ENCODE results near the gene HDAC5.
A peak's percentile ranks its signal among the peaks of the same experiment; 100 is the strongest.

The HDAC5 gene

DNA sequence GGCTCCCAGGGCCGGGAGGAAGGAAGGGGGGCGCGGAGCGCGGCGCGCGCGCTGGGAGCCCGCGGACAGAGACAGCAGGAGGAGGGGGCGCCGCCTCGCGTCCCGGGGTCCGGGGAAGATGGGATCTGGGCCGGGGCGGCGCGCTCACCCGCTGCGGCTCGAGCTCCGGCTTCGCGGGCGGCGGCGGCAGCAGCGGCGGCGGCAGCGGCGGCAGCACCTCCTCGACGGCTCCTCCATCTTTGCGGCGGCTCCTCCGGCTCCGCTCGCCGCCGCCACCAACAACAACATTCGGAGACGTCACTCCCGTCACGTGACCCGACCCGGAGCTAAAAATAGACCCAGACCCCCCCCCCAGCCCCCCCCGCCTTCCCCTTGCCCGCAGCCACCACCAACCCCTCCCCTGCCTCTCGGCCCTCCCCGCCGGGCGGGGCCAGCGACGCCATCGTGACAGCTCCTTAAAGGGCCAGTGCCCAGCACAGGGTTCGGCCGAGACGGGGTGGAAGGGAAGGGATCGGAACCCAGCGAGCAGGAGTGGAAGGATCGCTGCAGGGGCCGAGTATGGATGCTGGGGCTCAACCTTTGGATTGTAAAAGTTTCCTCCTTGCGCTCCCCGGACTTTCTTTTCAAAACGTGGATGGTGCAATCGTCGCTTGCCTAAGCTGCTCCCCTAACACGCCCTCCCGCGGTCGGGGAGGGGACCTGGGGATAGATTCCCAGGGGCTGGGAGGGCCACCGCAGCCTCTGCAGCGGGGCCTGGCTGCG, at the start of gene HDAC5:
TSS of gene HDAC5 (minus strand) at position 286 of the 762 bp plus-strand sequence. CDS start 6,126 bp downstream, outside the sequence.
- Histone ChIP-seq H3K9me3 (ENCODE audit: severe bottlenecking) (no peaks in the 10 kb centered on the region), H3K27ac (ENCODE audit: poor library complexity, severe bottlenecking) (peak within 1 kb of the TSS; percentile 35), H3K36me3 (ENCODE audit: low read depth) (no peaks in the 10 kb centered on the region), H3K4me1 (ENCODE audit: insufficient read depth, poor library complexity, severe bottlenecking) (no peaks in the 10 kb centered on the region), H3K27me3 (ENCODE audit: insufficient read depth, poor library complexity, severe bottlenecking) (no peaks in the 10 kb centered on the region), H3K4me3 (ENCODE audit: severe bottlenecking) (peak within 1 kb of the TSS; percentile 95)
- TF ChIP-seq, protein P1, sequence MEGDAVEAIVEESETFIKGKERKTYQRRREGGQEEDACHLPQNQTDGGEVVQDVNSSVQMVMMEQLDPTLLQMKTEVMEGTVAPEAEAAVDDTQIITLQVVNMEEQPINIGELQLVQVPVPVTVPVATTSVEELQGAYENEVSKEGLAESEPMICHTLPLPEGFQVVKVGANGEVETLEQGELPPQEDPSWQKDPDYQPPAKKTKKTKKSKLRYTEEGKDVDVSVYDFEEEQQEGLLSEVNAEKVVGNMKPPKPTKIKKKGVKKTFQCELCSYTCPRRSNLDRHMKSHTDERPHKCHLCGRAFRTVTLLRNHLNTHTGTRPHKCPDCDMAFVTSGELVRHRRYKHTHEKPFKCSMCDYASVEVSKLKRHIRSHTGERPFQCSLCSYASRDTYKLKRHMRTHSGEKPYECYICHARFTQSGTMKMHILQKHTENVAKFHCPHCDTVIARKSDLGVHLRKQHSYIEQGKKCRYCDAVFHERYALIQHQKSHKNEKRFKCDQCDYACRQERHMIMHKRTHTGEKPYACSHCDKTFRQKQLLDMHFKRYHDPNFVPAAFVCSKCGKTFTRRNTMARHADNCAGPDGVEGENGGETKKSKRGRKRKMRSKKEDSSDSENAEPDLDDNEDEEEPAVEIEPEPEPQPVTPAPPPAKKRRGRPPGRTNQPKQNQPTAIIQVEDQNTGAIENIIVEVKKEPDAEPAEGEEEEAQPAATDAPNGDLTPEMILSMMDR (IDR thresholded peaks at IDR 0.05; ENCODE audit: poor library complexity, severe bottlenecking) = peak; percentile 66
- DNase-seq (ENCODE audit: low spot score) = peak; percentile 95
- peak; percentile 91 for ATAC-seq (ENCODE audit: low read depth)

DNA sequence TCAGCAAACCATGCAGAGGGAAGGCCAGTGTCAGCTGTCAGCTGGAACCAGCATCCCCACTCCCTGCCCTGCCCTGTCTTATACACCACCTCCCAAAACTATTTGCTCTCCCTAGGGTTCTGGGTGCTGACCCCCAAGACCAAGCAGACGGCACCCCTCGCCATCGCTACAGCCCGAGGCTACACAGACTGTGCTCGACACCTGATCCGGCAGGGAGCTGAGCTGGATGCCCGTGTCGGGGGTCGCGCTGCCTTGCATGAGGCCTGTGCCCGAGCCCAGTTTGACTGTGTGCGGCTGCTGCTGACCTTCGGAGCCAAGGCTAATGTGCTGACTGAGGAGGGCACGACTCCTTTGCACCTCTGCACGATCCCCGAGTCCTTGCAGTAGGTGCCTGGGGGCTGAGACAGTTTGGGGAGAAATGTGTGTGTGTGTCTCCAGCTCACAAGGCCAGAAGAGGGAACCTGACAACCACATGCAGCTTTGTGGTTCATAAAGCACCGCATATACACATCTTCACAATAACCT, 48.6 kb upstream of the HDAC5 start:
- no peak overlapping the region for H3K27ac ChIP-seq (ENCODE audit: poor library complexity, severe bottlenecking)
- no peaks in the 10 kb centered on the region for H3K4me1 ChIP-seq (ENCODE audit: insufficient read depth, poor library complexity, severe bottlenecking)
- no peaks in the 10 kb centered on the region for H3K9me3 ChIP-seq (ENCODE audit: severe bottlenecking)
- DNase-seq (ENCODE audit: low spot score) (no peak), ATAC-seq (ENCODE audit: low read depth) (no peak)
- H3K27me3 ChIP-seq (ENCODE audit: insufficient read depth, poor library complexity, severe bottlenecking) = no peaks in the 10 kb centered on the region
- no peak overlapping the region for H3K4me3 ChIP-seq (ENCODE audit: severe bottlenecking)
- no peaks in the 10 kb centered on the region for H3K36me3 ChIP-seq (ENCODE audit: low read depth)
- TF ChIP-seq, protein P1 (IDR thresholded peaks at IDR 0.05; ENCODE audit: poor library complexity, severe bottlenecking) = no peak

DNA sequence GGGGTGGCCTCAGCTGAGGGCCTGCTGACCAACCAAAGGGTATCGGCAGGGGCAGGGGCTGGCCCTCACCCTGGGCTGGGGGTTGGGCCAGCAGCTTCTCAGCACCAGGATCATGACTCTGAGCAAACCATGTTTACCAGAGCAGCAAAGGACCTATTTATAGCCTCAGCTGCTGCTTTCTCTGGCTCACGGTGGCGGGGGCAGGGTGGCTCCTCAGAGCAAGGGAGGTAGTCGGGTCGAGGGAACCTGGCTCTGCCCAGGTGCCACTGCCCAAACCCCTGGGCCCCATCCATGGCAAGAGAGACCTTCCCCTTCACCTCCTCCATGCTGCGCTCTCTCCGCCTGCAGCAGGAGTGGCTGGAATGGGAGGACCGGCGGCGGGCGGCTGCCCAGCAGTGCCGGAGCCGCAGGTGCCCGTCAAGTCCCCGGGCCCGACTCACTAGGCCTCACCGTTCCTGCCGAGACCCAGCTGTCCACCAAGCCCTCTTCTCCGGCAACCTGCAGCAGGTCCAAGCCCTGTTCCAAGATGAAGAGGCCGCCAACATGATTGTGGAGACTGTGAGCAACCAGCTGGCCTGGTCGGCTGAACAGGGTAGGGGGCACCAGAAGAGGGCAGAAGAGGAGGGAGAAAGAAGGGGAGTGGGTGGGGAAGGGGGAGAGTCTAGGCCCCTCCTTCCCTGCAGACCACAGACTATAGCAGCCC, 47.2 kb upstream of the HDAC5 start, which contains the start of gene ASB16:
TSS of gene ASB16 (plus strand) at position 206 of the 703 bp plus-strand sequence. CDS start at position 292, 86 bp downstream.
- Histone ChIP-seq H3K4me1 (ENCODE audit: insufficient read depth, poor library complexity, severe bottlenecking) (no peaks in the 10 kb centered on the region), H3K36me3 (ENCODE audit: low read depth) (no peaks in the 10 kb centered on the region), H3K27me3 (ENCODE audit: insufficient read depth, poor library complexity, severe bottlenecking) (no peaks in the 10 kb centered on the region), H3K9me3 (ENCODE audit: severe bottlenecking) (no peaks in the 10 kb centered on the region), H3K4me3 (ENCODE audit: severe bottlenecking) (no peak within 1 kb of the TSS), H3K27ac (ENCODE audit: poor library complexity, severe bottlenecking) (no peak within 1 kb of the TSS)
- DNase-seq (ENCODE audit: low spot score) = no peak
- no peak for ATAC-seq (ENCODE audit: low read depth)
- TF ChIP-seq, protein P1 (IDR thresholded peaks at IDR 0.05; ENCODE audit: poor library complexity, severe bottlenecking) = no peak

DNA sequence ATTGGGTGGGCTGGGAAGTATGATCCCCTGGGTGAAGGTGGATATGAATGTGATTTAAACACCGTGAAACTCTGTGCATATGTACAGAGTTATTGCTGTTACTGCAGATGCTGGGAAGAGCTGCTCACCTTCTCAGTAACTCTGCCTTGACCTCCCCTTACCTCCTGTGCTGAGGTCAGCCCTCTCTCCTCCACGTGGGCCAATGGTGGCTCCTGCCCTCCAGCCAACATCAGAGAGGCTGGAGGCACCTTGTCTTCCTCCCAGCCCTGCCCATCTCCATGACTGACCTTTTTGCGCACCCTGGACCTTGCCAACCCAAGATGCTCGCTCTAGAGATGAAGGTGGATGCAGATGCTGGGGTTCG, 46.7 kb upstream of the HDAC5 start:
- no peak for ATAC-seq (ENCODE audit: low read depth)
- no peaks in the 10 kb centered on the region for H3K9me3 ChIP-seq (ENCODE audit: severe bottlenecking)
- no peak for DNase-seq (ENCODE audit: low spot score)
- no peaks in the 10 kb centered on the region for H3K36me3 ChIP-seq (ENCODE audit: low read depth)
- H3K27ac ChIP-seq (ENCODE audit: poor library complexity, severe bottlenecking) = no peak overlapping the region
- H3K4me3 ChIP-seq (ENCODE audit: severe bottlenecking) = no peak overlapping the region
- TF ChIP-seq, protein P1 (IDR thresholded peaks at IDR 0.05; ENCODE audit: poor library complexity, severe bottlenecking) = no peak
- no peaks in the 10 kb centered on the region for H3K4me1 ChIP-seq (ENCODE audit: insufficient read depth, poor library complexity, severe bottlenecking)
- no peaks in the 10 kb centered on the region for H3K27me3 ChIP-seq (ENCODE audit: insufficient read depth, poor library complexity, severe bottlenecking)

All from RWPE2 (cell line).